HepG2 (cell line): ENCODE measurements around the gene LCK. TPM values are rescaled to one million over a fixed set of nuclear protein-coding genes. Genes with fewer than 3 reads are reported as not detected.

Experiments used
- ATAC-seq: fragments of 200-7000 bp; cut with Tn5 transposase; 3 replicates; pipeline ENCODE4 v1.9.1; 2020; ENCODE audit warnings: mild to moderate bottlenecking, moderate library complexity
- BruUV-seq: library from RNA; stranded (reverse); fragments of 400-500 nt; replicated peaks from 2 replicates; lab custom pipeline; 2021; lab: Mats Ljungman, UMichigan
- CTCF ChIA-PET: fragments of 300-600 bp; formaldehyde crosslinking; extraction: SDS; loops from one replicate; lab custom pipeline; 2021; ENCODE audit warnings: low total read pairs, inconsistent platforms, low intra/inter-chr PET ratio; lab: Yijun Ruan, JAX
- POLR2A ChIA-PET: fragments of 350-600 bp; sonication (Branson Sonifier 250); formaldehyde crosslinking; loops from one replicate; lab custom pipeline; 2020; ENCODE audit warnings: antibody characterized with exemption, inconsistent platforms; lab: Yijun Ruan, JAX
- DNase-seq: peaks from one replicate; pipeline ENCODE4 v3.0.0-alpha.2; 2015; ENCODE audit warnings: low spot score
- FAIRE-seq: peaks from 3 replicates; lab custom pipeline; 2011; peaks lifted over from hg19 to GRCh38; lab: Jason Lieb, UNC
- H2AFZ ChIP-seq: one replicate; pipeline ENCODE4 v1.6.1; 2011; ENCODE audit warnings: low read length, inconsistent platforms
- H3K27ac ChIP-seq: fragments of 300-600 bp; 3 replicates; pipeline ENCODE4 v1.8.0; 2011; ENCODE audit warnings: mixed run types, mild to moderate bottlenecking, mixed read lengths, low read length, inconsistent platforms; ENCODE audit not compliant: insufficient read depth; ENCODE audit errors: extremely low read length
- H3K27me3 ChIP-seq, 2 experiments: fragments of 200-600 bp in 1 of 2; 2 replicates in 1 of 2; 3 replicates in 1 of 2; pipeline versions ENCODE4 v1.6.0 to v1.8.0; 2011; ENCODE audit warnings: low read length in 2 of 2, mild to moderate bottlenecking in 2 of 2, moderate library complexity in 2 of 2, inconsistent platforms in 1 of 2; ENCODE audit not compliant: insufficient read depth in 2 of 2, control insufficient read depth in 1 of 2
- H3K36me3 ChIP-seq, 2 experiments: fragments of 200-600 bp in 1 of 2; replicated peaks in 1 of 2; 2 replicates in 1 of 2; 3 replicates in 1 of 2; pipeline versions ENCODE4 v1.5.1 to v1.8.0; 2011; ENCODE audit warnings: low read length in 2 of 2, inconsistent platforms in 1 of 2; ENCODE audit not compliant: insufficient read depth in 2 of 2, control insufficient read depth in 1 of 2
- H3K4me1 ChIP-seq: 2 replicates; pipeline ENCODE4 v1.5.1; 2012; ENCODE audit warnings: low read length, inconsistent platforms; ENCODE audit not compliant: insufficient read depth
- H3K4me2 ChIP-seq: 2 replicates; pipeline ENCODE4 v1.6.0; 2011; ENCODE audit warnings: low read depth, low read length, inconsistent platforms
- H3K4me3 ChIP-seq, 3 experiments: fragments of 200-600 bp in 1 of 3; sonication (generic), shearing (Covaris generic) in 1 of 3; replicated peaks in 1 of 3; 2 replicates each; pipeline ENCODE4 v1.5.1; 2011 to 2016; ENCODE audit warnings: low read length in 3 of 3, inconsistent platforms in 2 of 3, low read depth in 2 of 3, mild to moderate bottlenecking in 2 of 3, control low read depth in 1 of 3, mixed read lengths in 1 of 3; ENCODE audit not compliant: insufficient read depth in 1 of 3
- H3K79me2 ChIP-seq: one replicate; pipeline ENCODE4 v1.6.1; 2011; ENCODE audit warnings: low read length, inconsistent platforms; ENCODE audit not compliant: insufficient read depth
- H3K9ac ChIP-seq: 2 replicates; pipeline ENCODE4 v1.6.0; 2011; ENCODE audit warnings: mild to moderate bottlenecking, low read depth, low read length, inconsistent platforms; ENCODE audit not compliant: insufficient read depth
- H3K9me3 ChIP-seq: 2 replicates; pipeline ENCODE4 v1.5.1; 2012; ENCODE audit warnings: mild to moderate bottlenecking, low read length
- H4K20me1 ChIP-seq: 2 replicates; pipeline ENCODE4 v1.6.0; 2011; ENCODE audit warnings: inconsistent platforms, mild to moderate bottlenecking, low read length, moderate library complexity; ENCODE audit not compliant: insufficient read depth
- CC2D1A ChIP-seq: sonication (generic); formaldehyde crosslinking; IDR thresholded peaks from 2 replicates; pipeline ENCODE4 v1.8.1; 2023; ENCODE audit warnings: mild to moderate bottlenecking, missing genetic modification reagents
- NFATC3 ChIP-seq: sonication (generic); formaldehyde crosslinking; IDR thresholded peaks from 2 replicates; pipeline ENCODE4 v1.5.1; 2020; ENCODE audit warnings: mild to moderate bottlenecking, missing genetic modification reagents
- STAG1 ChIP-seq: sonication (generic); formaldehyde crosslinking; IDR thresholded peaks from 2 replicates; pipeline ENCODE4 v1.4.0; 2020; ENCODE audit warnings: missing genetic modification reagents
- TBL1XR1 ChIP-seq: fragments of 150-350 bp; IDR thresholded peaks from 2 replicates; pipeline ENCODE4 v1.6.1; 2014; ENCODE audit warnings: borderline replicate concordance, low read length; ENCODE audit not compliant: partially characterized antibody
- ZFP62 ChIP-seq: sonication (generic); formaldehyde crosslinking; IDR thresholded peaks from 2 replicates; pipeline ENCODE4 v1.4.0; 2020; ENCODE audit warnings: missing genetic modification reagents
- ZNF780A ChIP-seq: sonication (generic); formaldehyde crosslinking; IDR thresholded peaks from 2 replicates; pipeline ENCODE4 v1.8.0; 2022; ENCODE audit warnings: mild to moderate bottlenecking, missing genetic modification reagents, moderate library complexity
- WGBS: methylation state at CpG from one replicate; pipeline ENCODE4 v1.1.6; 2017; ENCODE audit warnings: low lambda C conversion rate; 5-methylcytosine and 5-hydroxymethylcytosine counted together
- in situ Hi-C: cut with HindIII; loops from 2 replicates; pipeline ENCODE4 v1.10.0; 2017; ENCODE audit warnings: low pct_unique_long_range_greater_than_20kb; ENCODE audit not compliant: extremely low pct_ligation_motif_present
- intact Hi-C: fragments of 100-400 bp; cut with micrococcal nuclease; formaldehyde crosslinking; loops from one replicate; pipeline ENCODE4 v1.10.0; 2022; ENCODE audit not compliant: unreplicated experiment
- polyA plus RNA-seq, 8 experiments: library from polyadenylated mRNA; depleted of rRNA in 3 of 8; stranded (reverse) in 7 of 8; unstranded in 1 of 8; fragments of >200 nt; fragmentation: Illumina TruSeq in 4 of 8; extraction: Trizol in 4 of 8; gene quantifications; 2 replicates each; pipeline versions ENCODE4 v1.2.1 to v1.2.3, GENCODE V29; 2011 to 2016; ENCODE audit warnings: low read depth in 4 of 8, missing spikeins in 1 of 8, mixed read lengths in 1 of 8; ENCODE audit not compliant: insufficient read depth in 1 of 8
- total RNA-seq, 5 experiments: library from RNA; depleted of rRNA; stranded (reverse); fragments of >200 nt; fragmentation: Illumina TruSeq; extraction: Trizol; gene quantifications; 2 replicates each; pipeline ENCODE4 v1.2.3, GENCODE V29; 2016; ENCODE audit warnings: low read depth in 1 of 5
- TF ChIP-seq, protein P1 (sequence below): sonication (generic); formaldehyde crosslinking; IDR thresholded peaks from 2 replicates; pipeline ENCODE4 v1.4.0; 2020; ENCODE audit warnings: mild to moderate bottlenecking, missing genetic modification reagents, borderline replicate concordance
- TF ChIP-seq, protein P2 (sequence below): sonication (generic); formaldehyde crosslinking; IDR thresholded peaks from 2 replicates; pipeline ENCODE4 v1.5.0; 2020; ENCODE audit warnings: mild to moderate bottlenecking, missing genetic modification reagents, moderate library complexity
- TF ChIP-seq, protein P3 (sequence below): sonication (generic); formaldehyde crosslinking; IDR thresholded peaks from 2 replicates; pipeline ENCODE4 v1.4.0; 2020; ENCODE audit warnings: mild to moderate bottlenecking, missing genetic modification reagents
- TF ChIP-seq, protein P4 (sequence below): IDR thresholded peaks from 2 replicates; pipeline ENCODE4 v1.6.1; 2016; ENCODE audit warnings: missing compliant biosample characterization, missing genetic modification reagents, borderline replicate concordance

The LCK gene
- total and polyA plus RNA-seq, 2 of the 13 experiments (the other 11 are each of a cell fraction or from before 2014, with no cell fraction given), result 0.93 to 1.8 TPM

DNA sequence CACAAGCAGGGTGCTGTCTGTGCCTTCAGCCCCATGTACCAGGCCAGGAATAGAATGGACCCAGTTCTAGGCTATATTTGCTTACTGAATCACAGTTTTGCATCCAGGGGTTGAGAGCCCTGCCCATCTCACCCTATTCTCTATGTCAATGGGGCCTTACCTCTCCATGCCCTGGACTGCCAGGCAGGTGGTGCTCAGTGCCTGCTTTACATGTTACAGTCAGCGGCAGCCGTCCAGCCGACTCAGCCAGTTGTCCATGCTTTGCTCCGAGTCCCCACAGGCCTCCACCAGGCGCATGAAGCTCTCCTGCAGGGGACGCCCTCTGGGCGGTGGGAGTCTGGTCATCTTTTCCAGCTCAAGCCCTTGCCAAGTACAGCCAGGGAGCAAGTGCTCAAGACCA lies 16.3 kb upstream of the LCK start:
- ChIA-PET CTCF (no interaction called here), POLR2A (interaction anchor here (1.5 to 4.0 kb wide), 3 partner anchors 15 to 87 kb away, joined by 3 to 22 read pairs (median 6); partner anchors contain the start of gene LCK)
- in situ Hi-C loops (no loop called here), intact Hi-C loops (no loop called here)
- Histone ChIP-seq H3K79me2 (no peaks in the 10 kb centered on the region), H3K36me3 (peaks cover 4 to 14% of the 10 kb centered on the region in 2 experiments; a peak in 4 of 5 replicates), H3K27me3 (no peaks in the 10 kb centered on the region), H3K9me3 (no peaks in the 10 kb centered on the region), H2AFZ (no peak overlapping the region), H3K4me1 (peaks cover 14% of the 10 kb centered on the region), H3K27ac (no peak overlapping the region), H3K4me3 (no peak overlapping the region), H3K9ac (no peak overlapping the region), H3K4me2 (no peak overlapping the region), H4K20me1 (no peaks in the 10 kb centered on the region)
- BruUV-seq, result no TSS peak
- FAIRE-seq, result no peak
- ATAC-seq, result peak; percentile 19; the same call in 2 of the 3 replicates
- WGBS, result 93% methylated on average over 4 of the region's 7 CpGs
- DNase-seq, result no peak
- TF ChIP-seq ZFP62 (CRISPR knock-in tag) (no peak), ZNF780A (no peak), CC2D1A (CRISPR knock-in tag) (no peak), NFATC3 (no peak), TBL1XR1 (no peak), STAG1 (peak; percentile 6; the same call in 1 of the 2 replicates)
- TF ChIP-seq, protein P1, sequence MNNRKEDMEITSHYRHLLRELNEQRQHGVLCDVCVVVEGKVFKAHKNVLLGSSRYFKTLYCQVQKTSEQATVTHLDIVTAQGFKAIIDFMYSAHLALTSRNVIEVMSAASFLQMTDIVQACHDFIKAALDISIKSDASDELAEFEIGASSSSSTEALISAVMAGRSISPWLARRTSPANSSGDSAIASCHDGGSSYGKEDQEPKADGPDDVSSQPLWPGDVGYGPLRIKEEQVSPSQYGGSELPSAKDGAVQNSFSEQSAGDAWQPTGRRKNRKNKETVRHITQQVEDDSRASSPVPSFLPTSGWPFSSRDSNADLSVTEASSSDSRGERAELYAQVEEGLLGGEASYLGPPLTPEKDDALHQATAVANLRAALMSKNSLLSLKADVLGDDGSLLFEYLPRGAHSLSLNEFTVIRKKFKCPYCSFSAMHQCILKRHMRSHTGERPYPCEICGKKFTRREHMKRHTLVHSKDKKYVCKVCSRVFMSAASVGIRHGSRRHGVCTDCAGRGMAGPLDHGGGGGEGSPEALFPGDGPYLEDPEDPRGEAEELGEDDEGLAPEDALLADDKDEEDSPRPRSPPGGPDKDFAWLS (CRISPR knock-in tag), result no peak
- TF ChIP-seq, protein P2, sequence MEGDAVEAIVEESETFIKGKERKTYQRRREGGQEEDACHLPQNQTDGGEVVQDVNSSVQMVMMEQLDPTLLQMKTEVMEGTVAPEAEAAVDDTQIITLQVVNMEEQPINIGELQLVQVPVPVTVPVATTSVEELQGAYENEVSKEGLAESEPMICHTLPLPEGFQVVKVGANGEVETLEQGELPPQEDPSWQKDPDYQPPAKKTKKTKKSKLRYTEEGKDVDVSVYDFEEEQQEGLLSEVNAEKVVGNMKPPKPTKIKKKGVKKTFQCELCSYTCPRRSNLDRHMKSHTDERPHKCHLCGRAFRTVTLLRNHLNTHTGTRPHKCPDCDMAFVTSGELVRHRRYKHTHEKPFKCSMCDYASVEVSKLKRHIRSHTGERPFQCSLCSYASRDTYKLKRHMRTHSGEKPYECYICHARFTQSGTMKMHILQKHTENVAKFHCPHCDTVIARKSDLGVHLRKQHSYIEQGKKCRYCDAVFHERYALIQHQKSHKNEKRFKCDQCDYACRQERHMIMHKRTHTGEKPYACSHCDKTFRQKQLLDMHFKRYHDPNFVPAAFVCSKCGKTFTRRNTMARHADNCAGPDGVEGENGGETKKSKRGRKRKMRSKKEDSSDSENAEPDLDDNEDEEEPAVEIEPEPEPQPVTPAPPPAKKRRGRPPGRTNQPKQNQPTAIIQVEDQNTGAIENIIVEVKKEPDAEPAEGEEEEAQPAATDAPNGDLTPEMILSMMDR, result peak; percentile 36
- TF ChIP-seq, protein P3, sequence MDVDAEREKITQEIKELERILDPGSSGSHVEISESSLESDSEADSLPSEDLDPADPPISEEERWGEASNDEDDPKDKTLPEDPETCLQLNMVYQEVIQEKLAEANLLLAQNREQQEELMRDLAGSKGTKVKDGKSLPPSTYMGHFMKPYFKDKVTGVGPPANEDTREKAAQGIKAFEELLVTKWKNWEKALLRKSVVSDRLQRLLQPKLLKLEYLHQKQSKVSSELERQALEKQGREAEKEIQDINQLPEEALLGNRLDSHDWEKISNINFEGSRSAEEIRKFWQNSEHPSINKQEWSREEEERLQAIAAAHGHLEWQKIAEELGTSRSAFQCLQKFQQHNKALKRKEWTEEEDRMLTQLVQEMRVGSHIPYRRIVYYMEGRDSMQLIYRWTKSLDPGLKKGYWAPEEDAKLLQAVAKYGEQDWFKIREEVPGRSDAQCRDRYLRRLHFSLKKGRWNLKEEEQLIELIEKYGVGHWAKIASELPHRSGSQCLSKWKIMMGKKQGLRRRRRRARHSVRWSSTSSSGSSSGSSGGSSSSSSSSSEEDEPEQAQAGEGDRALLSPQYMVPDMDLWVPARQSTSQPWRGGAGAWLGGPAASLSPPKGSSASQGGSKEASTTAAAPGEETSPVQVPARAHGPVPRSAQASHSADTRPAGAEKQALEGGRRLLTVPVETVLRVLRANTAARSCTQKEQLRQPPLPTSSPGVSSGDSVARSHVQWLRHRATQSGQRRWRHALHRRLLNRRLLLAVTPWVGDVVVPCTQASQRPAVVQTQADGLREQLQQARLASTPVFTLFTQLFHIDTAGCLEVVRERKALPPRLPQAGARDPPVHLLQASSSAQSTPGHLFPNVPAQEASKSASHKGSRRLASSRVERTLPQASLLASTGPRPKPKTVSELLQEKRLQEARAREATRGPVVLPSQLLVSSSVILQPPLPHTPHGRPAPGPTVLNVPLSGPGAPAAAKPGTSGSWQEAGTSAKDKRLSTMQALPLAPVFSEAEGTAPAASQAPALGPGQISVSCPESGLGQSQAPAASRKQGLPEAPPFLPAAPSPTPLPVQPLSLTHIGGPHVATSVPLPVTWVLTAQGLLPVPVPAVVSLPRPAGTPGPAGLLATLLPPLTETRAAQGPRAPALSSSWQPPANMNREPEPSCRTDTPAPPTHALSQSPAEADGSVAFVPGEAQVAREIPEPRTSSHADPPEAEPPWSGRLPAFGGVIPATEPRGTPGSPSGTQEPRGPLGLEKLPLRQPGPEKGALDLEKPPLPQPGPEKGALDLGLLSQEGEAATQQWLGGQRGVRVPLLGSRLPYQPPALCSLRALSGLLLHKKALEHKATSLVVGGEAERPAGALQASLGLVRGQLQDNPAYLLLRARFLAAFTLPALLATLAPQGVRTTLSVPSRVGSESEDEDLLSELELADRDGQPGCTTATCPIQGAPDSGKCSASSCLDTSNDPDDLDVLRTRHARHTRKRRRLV (CRISPR knock-in tag), result no peak
- TF ChIP-seq, protein P4, sequence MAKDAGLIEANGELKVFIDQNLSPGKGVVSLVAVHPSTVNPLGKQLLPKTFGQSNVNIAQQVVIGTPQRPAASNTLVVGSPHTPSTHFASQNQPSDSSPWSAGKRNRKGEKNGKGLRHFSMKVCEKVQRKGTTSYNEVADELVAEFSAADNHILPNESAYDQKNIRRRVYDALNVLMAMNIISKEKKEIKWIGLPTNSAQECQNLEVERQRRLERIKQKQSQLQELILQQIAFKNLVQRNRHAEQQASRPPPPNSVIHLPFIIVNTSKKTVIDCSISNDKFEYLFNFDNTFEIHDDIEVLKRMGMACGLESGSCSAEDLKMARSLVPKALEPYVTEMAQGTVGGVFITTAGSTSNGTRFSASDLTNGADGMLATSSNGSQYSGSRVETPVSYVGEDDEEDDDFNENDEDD, result no peak
